ENCODE measurements around the gene DPCD. TPM values are rescaled to one million over a fixed set of nuclear protein-coding genes. Genes with fewer than 3 reads are reported as not detected.
A peak's percentile ranks its signal among the peaks of the same experiment; 100 is the strongest.

Gene DPCD
- total RNA-seq, 1 donor from 2014 or later: 18.3 TPM

DNA sequence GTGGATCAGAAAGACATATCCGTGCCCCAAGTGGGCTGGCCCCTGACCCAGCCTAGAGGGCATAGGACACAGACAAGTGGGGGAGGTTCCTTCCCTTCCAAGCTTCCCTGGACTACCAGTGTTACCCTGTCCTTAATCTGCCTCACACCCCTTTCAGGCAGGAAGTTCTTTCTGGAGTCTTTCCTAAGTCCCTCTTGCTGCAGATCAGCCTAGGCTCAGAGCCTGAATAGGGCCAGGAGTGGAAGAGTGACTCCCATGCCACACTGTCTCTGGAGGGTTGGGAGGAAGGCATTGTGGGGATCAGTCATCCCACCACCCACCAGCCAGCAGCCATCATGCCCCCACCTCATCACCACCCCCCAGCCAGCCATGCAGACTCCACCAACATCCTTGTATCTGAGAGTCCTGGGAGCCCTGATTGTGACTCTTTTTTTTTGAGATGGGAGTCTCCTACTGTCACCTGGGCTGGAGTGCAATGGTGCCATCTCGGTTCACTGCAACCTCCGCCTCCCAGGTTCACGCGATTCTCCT lies 22.7 kb upstream of the DPCD start:
- Mint-ChIP-seq H3K4me1 (ENCODE audit: low read depth) (peaks cover 10% of the 10 kb centered on the region), H3K4me3 (ENCODE audit: unreplicated experiment) (no peak overlapping the region), H3K9me3 (ENCODE audit: low read depth) (no peaks in the 10 kb centered on the region), H3K36me3 (ENCODE audit: low read depth) (no peaks in the 10 kb centered on the region), H3K27ac (ENCODE audit: unreplicated experiment) (no peak overlapping the region), H3K27me3 (ENCODE audit: low read depth) (peaks cover 25% of the 10 kb centered on the region)
- DNase-seq (ENCODE audit: low spot score): no peak
- no peak for TF ChIP-seq CTCF (IDR thresholded peaks at IDR 0.05)

GRCh38 chr10:101565936-101566332 lies 22.2 kb upstream of the DPCD start:
- TF ChIP-seq CTCF (IDR thresholded peaks at IDR 0.05): no peak
- no peak for DNase-seq (ENCODE audit: low spot score)
- H3K9me3 Mint-ChIP-seq (ENCODE audit: low read depth): no peaks in the 10 kb centered on the region
- H3K4me1 Mint-ChIP-seq (ENCODE audit: low read depth): peaks cover 15% of the 10 kb centered on the region
- no peaks in the 10 kb centered on the region for H3K36me3 Mint-ChIP-seq (ENCODE audit: low read depth)
- no peak overlapping the region for H3K27ac Mint-ChIP-seq (ENCODE audit: unreplicated experiment)
- H3K27me3 Mint-ChIP-seq (ENCODE audit: low read depth): peaks cover 25% of the 10 kb centered on the region
- H3K4me3 Mint-ChIP-seq (ENCODE audit: unreplicated experiment): peak overlapping the region; percentile 30

- Mint-ChIP-seq H3K27ac (ENCODE audit: unreplicated experiment) (no peak overlapping the region), H3K9me3 (ENCODE audit: low read depth) (no peaks in the 10 kb centered on the region), H3K4me1 (ENCODE audit: low read depth) (peaks cover 18% of the 10 kb centered on the region), H3K36me3 (ENCODE audit: low read depth) (no peaks in the 10 kb centered on the region), H3K27me3 (ENCODE audit: low read depth) (peaks cover 25% of the 10 kb centered on the region), H3K4me3 (ENCODE audit: unreplicated experiment) (peak overlapping the region; percentile 30)
- DNase-seq (ENCODE audit: low spot score): no peak
- peak; percentile 11 for TF ChIP-seq CTCF (IDR thresholded peaks at IDR 0.05)
Measured at GRCh38 chr10:101566333-101567164, 21.6 kb upstream of the DPCD start.

- Mint-ChIP-seq H3K9me3 (ENCODE audit: low read depth) (no peaks in the 10 kb centered on the region), H3K27me3 (ENCODE audit: low read depth) (peaks cover 21% of the 10 kb centered on the region), H3K4me3 (ENCODE audit: unreplicated experiment) (no peak overlapping the region), H3K36me3 (ENCODE audit: low read depth) (no peaks in the 10 kb centered on the region), H3K27ac (ENCODE audit: unreplicated experiment) (no peak overlapping the region), H3K4me1 (ENCODE audit: low read depth) (peaks cover 18% of the 10 kb centered on the region)
- DNase-seq (ENCODE audit: low spot score): no peak
- no peak for TF ChIP-seq CTCF (IDR thresholded peaks at IDR 0.05)
Measured at GRCh38 chr10:101567165-101568006, 20.7 kb upstream of the DPCD start.

DNA sequence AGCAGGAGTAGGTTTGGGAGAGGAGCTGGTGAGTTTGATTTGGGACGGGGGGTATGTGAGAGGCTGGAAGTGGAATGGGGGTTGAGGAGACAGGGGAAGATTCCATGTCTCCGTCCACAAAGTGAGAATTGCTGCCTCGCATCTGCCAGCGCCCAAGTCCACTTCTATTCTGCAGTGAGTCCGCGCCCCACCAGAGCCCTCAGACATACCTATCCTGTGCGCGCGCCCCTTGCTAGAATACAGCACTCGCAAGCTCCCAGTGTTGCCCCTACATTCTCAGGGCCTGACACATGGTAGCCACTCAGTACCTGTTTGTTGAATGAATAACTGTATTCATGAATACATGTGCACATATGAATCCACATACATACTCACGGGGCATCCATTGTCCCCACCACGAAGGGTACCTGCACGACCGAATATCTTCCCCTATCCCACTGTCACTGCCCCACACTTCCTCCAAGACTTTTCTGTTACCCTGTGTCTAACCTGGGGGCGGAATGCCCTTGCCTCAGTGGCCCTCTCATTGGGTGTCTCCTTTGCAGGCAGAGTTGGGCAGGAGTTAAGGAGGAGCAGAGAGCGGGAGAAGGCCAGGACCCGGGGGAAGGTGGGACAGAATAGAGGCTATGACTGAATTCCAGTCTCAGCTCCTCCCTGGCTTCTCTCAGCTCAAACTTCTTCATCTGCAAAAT lies 19.9 kb upstream of the DPCD start:
- Mint-ChIP-seq H3K36me3 (ENCODE audit: low read depth) (no peaks in the 10 kb centered on the region), H3K27ac (ENCODE audit: unreplicated experiment) (no peak overlapping the region), H3K9me3 (ENCODE audit: low read depth) (peaks cover 3% of the 10 kb centered on the region), H3K4me3 (ENCODE audit: unreplicated experiment) (no peak overlapping the region), H3K27me3 (ENCODE audit: low read depth) (peaks cover 20% of the 10 kb centered on the region), H3K4me1 (ENCODE audit: low read depth) (peaks cover 18% of the 10 kb centered on the region)
- TF ChIP-seq CTCF (IDR thresholded peaks at IDR 0.05): no peak
- no peak for DNase-seq (ENCODE audit: low spot score)

All from chondrocyte (in vitro differentiated cells).